KOPT-K1 (cell line): ENCODE data around the gene LYSET.
A peak's percentile ranks its signal among the peaks of the same experiment; 100 is the strongest.
"Not testable (repeated sequence)": the region's sequence is repeated elsewhere in the genome, so short reads cannot be mapped to it uniquely, and the experiment has no call there.

ENCODE experiments used
- H3K27ac ChIP-seq: fragments of 200-600 bp; sonication (generic); 2 replicates; pipeline ENCODE4 v1.5.1; 2016; ENCODE audit warnings: antibody characterized with exemption, mild to moderate bottlenecking, low read depth, low read length; ENCODE audit not compliant: poor library complexity, severe bottlenecking
- H3K36me3 ChIP-seq: fragments of 200-600 bp; sonication (generic); 2 replicates; pipeline ENCODE4 v1.5.1; 2017; ENCODE audit warnings: antibody characterized with exemption, mild to moderate bottlenecking, low read length, moderate library complexity; ENCODE audit not compliant: insufficient read depth
- H3K9me3 ChIP-seq: fragments of 200-600 bp; sonication (generic); 2 replicates; pipeline ENCODE4 v1.5.1; 2017; ENCODE audit warnings: antibody characterized with exemption, low read length, mild to moderate bottlenecking; ENCODE audit not compliant: insufficient read depth, poor library complexity, severe bottlenecking

LYSET gene

GRCh38 chr14:93184391-93185348, at the start of gene LYSET, which contains the start of gene MOAP1:
Gene LYSET (plus strand): TSS chr14:93185317. CDS start chr14:93185406, 89 bp downstream.
Gene MOAP1 (minus strand): TSS chr14:93184897. CDS start chr14:93184242, 655 bp downstream.
- H3K27ac ChIP-seq = peak within 1 kb of the TSS; percentile 83
- no peaks in the 10 kb centered on the region for H3K9me3 ChIP-seq
- H3K36me3 ChIP-seq = peaks cover 49% of the 10 kb centered on the region

GRCh38 chr14:93135399-93135798, 49.7 kb upstream of the LYSET start:
- H3K9me3 ChIP-seq = no peaks in the 10 kb centered on the region
- H3K27ac ChIP-seq = no peak overlapping the region
- no peaks in the 10 kb centered on the region for H3K36me3 ChIP-seq

GRCh38 chr14:93136009-93136408, 49.1 kb upstream of the LYSET start:
- H3K36me3 ChIP-seq = no peaks in the 10 kb centered on the region

GRCh38 chr14:93136508-93136907, 48.6 kb upstream of the LYSET start:
- H3K36me3 ChIP-seq, H3K27ac ChIP-seq, H3K9me3 ChIP-seq: not testable (repeated sequence)

More at GRCh38 chr14:93136009-93136408, 49.1 kb upstream of the LYSET start:
- H3K27ac ChIP-seq = no peak overlapping the region
- no peaks in the 10 kb centered on the region for H3K9me3 ChIP-seq

GRCh38 chr14:93137864-93138263, 47.3 kb upstream of the LYSET start:
- Histone ChIP-seq H3K27ac (no peak overlapping the region), H3K9me3 (no peaks in the 10 kb centered on the region), H3K36me3 (no peaks in the 10 kb centered on the region)

GRCh38 chr14:93142854-93143652, 42.1 kb upstream of the LYSET start:
- H3K36me3 ChIP-seq = no peaks in the 10 kb centered on the region
- no peak overlapping the region for H3K27ac ChIP-seq

GRCh38 chr14:93146119-93146518, 39.0 kb upstream of the LYSET start:
- Histone ChIP-seq H3K9me3 (no peaks in the 10 kb centered on the region), H3K27ac (no peak overlapping the region)

More at GRCh38 chr14:93142854-93143652, 42.1 kb upstream of the LYSET start:
- H3K9me3 ChIP-seq = no peaks in the 10 kb centered on the region

GRCh38 chr14:93148979-93149378, 36.1 kb upstream of the LYSET start:
- H3K9me3 ChIP-seq = no peaks in the 10 kb centered on the region
- no peaks in the 10 kb centered on the region for H3K36me3 ChIP-seq
- H3K27ac ChIP-seq = no peak overlapping the region

More at GRCh38 chr14:93146119-93146518, 39.0 kb upstream of the LYSET start:
- no peaks in the 10 kb centered on the region for H3K36me3 ChIP-seq

GRCh38 chr14:93150227-93151208, 34.6 kb upstream of the LYSET start:
- Histone ChIP-seq H3K9me3 (no peaks in the 10 kb centered on the region), H3K36me3 (no peaks in the 10 kb centered on the region), H3K27ac (no peak overlapping the region)

- no peak overlapping the region for H3K27ac ChIP-seq
- no peaks in the 10 kb centered on the region for H3K36me3 ChIP-seq
- no peaks in the 10 kb centered on the region for H3K9me3 ChIP-seq
Measured at GRCh38 chr14:93153121-93153520, 32.0 kb upstream of the LYSET start.

GRCh38 chr14:93155667-93156066, 29.4 kb upstream of the LYSET start:
- H3K36me3 ChIP-seq = no peaks in the 10 kb centered on the region
- H3K9me3 ChIP-seq = no peaks in the 10 kb centered on the region
- H3K27ac ChIP-seq = no peak overlapping the region

- Histone ChIP-seq H3K36me3 (no peaks in the 10 kb centered on the region), H3K9me3 (no peaks in the 10 kb centered on the region), H3K27ac (no peak overlapping the region)
Measured at GRCh38 chr14:93156693-93157369, 28.3 kb upstream of the LYSET start.

- H3K27ac ChIP-seq, H3K9me3 ChIP-seq, H3K36me3 ChIP-seq: not testable (repeated sequence)
Measured at GRCh38 chr14:93158349-93158748, 26.8 kb upstream of the LYSET start.
